HepG2 (cell line): Measurements from ENCODE around the gene EHD1. TPM values are rescaled to one million over a fixed set of nuclear protein-coding genes. Genes with fewer than 3 reads are reported as not detected.
A peak's percentile ranks its signal among the peaks of the same experiment; 100 is the strongest.

Source experiments
- ATF7-NPFF ChIP-seq: sonication (generic); formaldehyde crosslinking; IDR thresholded peaks from 2 replicates; pipeline ENCODE4 v1.8.1; 2023; ENCODE audit warnings: mild to moderate bottlenecking, low read depth, missing genetic modification reagents, moderate library complexity
- CBX5 ChIP-seq: sonication (generic); formaldehyde crosslinking; IDR thresholded peaks from 2 replicates; pipeline ENCODE4 v1.4.0; 2020; ENCODE audit warnings: missing genetic modification reagents, borderline replicate concordance
- CCAR2 ChIP-seq: fragments of 200-400 bp; formaldehyde crosslinking; optimal IDR thresholded peaks from 2 replicates; pipeline ENCODE3; 2018; ENCODE audit warnings: low read depth, mild to moderate bottlenecking, low read length, moderate library complexity
- DMAP1 ChIP-seq: IDR thresholded peaks from 2 replicates; pipeline ENCODE4 v1.6.1; 2016
- KDM5A ChIP-seq: fragments of 200-600 bp; sonication (generic); IDR thresholded peaks from 2 replicates; pipeline ENCODE4 v1.7.0; 2018; ENCODE audit warnings: antibody characterized with exemption, mild to moderate bottlenecking, low read length, borderline replicate concordance
- KMT2A ChIP-seq: sonication (generic); formaldehyde crosslinking; IDR thresholded peaks from 2 replicates; pipeline ENCODE4 v1.4.0; 2020; ENCODE audit warnings: missing genetic modification reagents
- MAF1 ChIP-seq: sonication (generic); formaldehyde crosslinking; IDR thresholded peaks from 2 replicates; pipeline ENCODE4 v1.5.0; 2020; ENCODE audit warnings: missing genetic modification reagents, borderline replicate concordance
- MED8 ChIP-seq: sonication (generic); formaldehyde crosslinking; IDR thresholded peaks from 2 replicates; pipeline ENCODE4 v1.8.1; 2023; ENCODE audit warnings: mild to moderate bottlenecking, missing genetic modification reagents; ENCODE audit not compliant: insufficient replicate concordance
- NAIF1 ChIP-seq: sonication (generic); formaldehyde crosslinking; IDR thresholded peaks from 2 replicates; pipeline ENCODE4 v1.5.0; 2020; ENCODE audit warnings: mild to moderate bottlenecking, missing genetic modification reagents, borderline replicate concordance
- PLRG1 ChIP-seq: fragments of 450-650 bp; conservative IDR thresholded peaks from 2 replicates; pipeline ENCODE4 v1.6.1; 2016
- RNF2 ChIP-seq: fragments of 450-650 bp; conservative IDR thresholded peaks from 2 replicates; pipeline ENCODE4 v1.6.1; 2016; ENCODE audit warnings: low read depth
- TEAD2 ChIP-seq: sonication (generic); formaldehyde crosslinking; IDR thresholded peaks from 2 replicates; pipeline ENCODE4 v1.9.0; 2021; ENCODE audit warnings: missing genetic modification reagents
- TGIF2 ChIP-seq: IDR thresholded peaks from 2 replicates; pipeline ENCODE4 v1.6.1; 2016; ENCODE audit warnings: control low read depth, missing compliant biosample characterization
- ZNF230 ChIP-seq: sonication (generic); formaldehyde crosslinking; IDR thresholded peaks from 2 replicates; pipeline ENCODE4 v1.4.0; 2020; ENCODE audit warnings: mild to moderate bottlenecking, missing genetic modification reagents
- ZNF430 ChIP-seq: sonication (generic); formaldehyde crosslinking; IDR thresholded peaks from 2 replicates; pipeline ENCODE4 v1.9.0; 2021; ENCODE audit warnings: mild to moderate bottlenecking, missing genetic modification reagents
- ZNF549 ChIP-seq: sonication (generic); formaldehyde crosslinking; IDR thresholded peaks from 2 replicates; pipeline ENCODE4 v1.5.0; 2020; ENCODE audit warnings: missing genetic modification reagents
- ZNF572 ChIP-seq: sonication (generic); formaldehyde crosslinking; IDR thresholded peaks from 2 replicates; pipeline ENCODE4 v1.5.1; 2020; ENCODE audit warnings: mild to moderate bottlenecking, missing genetic modification reagents
- ZNF747 ChIP-seq: sonication (generic); formaldehyde crosslinking; IDR thresholded peaks from 2 replicates; pipeline ENCODE4 v1.8.1; 2023; ENCODE audit warnings: missing genetic modification reagents, mild to moderate bottlenecking, borderline replicate concordance
- ZNF775 ChIP-seq: sonication (generic); formaldehyde crosslinking; IDR thresholded peaks from 2 replicates; pipeline ENCODE4 v1.4.0; 2020; ENCODE audit warnings: missing genetic modification reagents, mild to moderate bottlenecking, moderate library complexity, borderline replicate concordance
- polyA plus RNA-seq, 8 experiments: library from polyadenylated mRNA; depleted of rRNA in 3 of 8; stranded (reverse) in 7 of 8; unstranded in 1 of 8; fragments of >200 nt; fragmentation: Illumina TruSeq in 4 of 8; extraction: Trizol in 4 of 8; gene quantifications; 2 replicates each; pipeline versions ENCODE4 v1.2.1 to v1.2.3, GENCODE V29; 2011 to 2016; ENCODE audit warnings: low read depth in 4 of 8, missing spikeins in 1 of 8, mixed read lengths in 1 of 8; ENCODE audit not compliant: insufficient read depth in 1 of 8
- total RNA-seq, 5 experiments: library from RNA; depleted of rRNA; stranded (reverse); fragments of >200 nt; fragmentation: Illumina TruSeq; extraction: Trizol; gene quantifications; 2 replicates each; pipeline ENCODE4 v1.2.3, GENCODE V29; 2016; ENCODE audit warnings: low read depth in 1 of 5
- TF ChIP-seq, protein P1 (sequence below): sonication (generic); formaldehyde crosslinking; IDR thresholded peaks from 2 replicates; pipeline ENCODE4 v1.8.1; 2023; ENCODE audit warnings: mild to moderate bottlenecking, missing genetic modification reagents
- TF ChIP-seq, protein P2 (sequence below): sonication (generic); formaldehyde crosslinking; conservative IDR thresholded peaks from 2 replicates; pipeline ENCODE4 v1.8.0; 2022; ENCODE audit warnings: missing genetic modification reagents
- TF ChIP-seq, protein P3 (sequence below): sonication (generic); formaldehyde crosslinking; IDR thresholded peaks from 2 replicates; pipeline ENCODE4 v1.5.0; 2020; ENCODE audit warnings: missing genetic modification reagents
- TF ChIP-seq, protein P4 (sequence below): sonication (generic); formaldehyde crosslinking; IDR thresholded peaks from 2 replicates; pipeline ENCODE4 v1.5.0; 2020; ENCODE audit warnings: mild to moderate bottlenecking, missing genetic modification reagents

EHD1 gene
- total and polyA plus RNA-seq, 2 of the 13 experiments (the other 11 are each of a cell fraction or from before 2014, with no cell fraction given), result 23.6 to 26.6 TPM

GRCh38 chr11:64843686-64844329, 34.6 kb downstream of the EHD1 start (continued):
- TF ChIP-seq CCAR2, result no peak
- TF ChIP-seq ZNF572 (CRISPR knock-in tag), result no peak
- no peak for TF ChIP-seq MAF1
- TF ChIP-seq, protein P1, sequence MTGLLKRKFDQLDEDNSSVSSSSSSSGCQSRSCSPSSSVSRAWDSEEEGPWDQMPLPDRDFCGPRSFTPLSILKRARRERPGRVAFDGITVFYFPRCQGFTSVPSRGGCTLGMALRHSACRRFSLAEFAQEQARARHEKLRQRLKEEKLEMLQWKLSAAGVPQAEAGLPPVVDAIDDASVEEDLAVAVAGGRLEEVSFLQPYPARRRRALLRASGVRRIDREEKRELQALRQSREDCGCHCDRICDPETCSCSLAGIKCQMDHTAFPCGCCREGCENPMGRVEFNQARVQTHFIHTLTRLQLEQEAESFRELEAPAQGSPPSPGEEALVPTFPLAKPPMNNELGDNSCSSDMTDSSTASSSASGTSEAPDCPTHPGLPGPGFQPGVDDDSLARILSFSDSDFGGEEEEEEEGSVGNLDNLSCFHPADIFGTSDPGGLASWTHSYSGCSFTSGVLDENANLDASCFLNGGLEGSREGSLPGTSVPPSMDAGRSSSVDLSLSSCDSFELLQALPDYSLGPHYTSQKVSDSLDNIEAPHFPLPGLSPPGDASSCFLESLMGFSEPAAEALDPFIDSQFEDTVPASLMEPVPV, result no peak
- no peak for TF ChIP-seq KMT2A (CRISPR knock-in tag)
- 0 out of 2 replicates have a peak, but pooled peaks have one; percentile 21 for TF ChIP-seq DMAP1
- no peak for TF ChIP-seq ATF7-NPFF
- TF ChIP-seq, protein P2, sequence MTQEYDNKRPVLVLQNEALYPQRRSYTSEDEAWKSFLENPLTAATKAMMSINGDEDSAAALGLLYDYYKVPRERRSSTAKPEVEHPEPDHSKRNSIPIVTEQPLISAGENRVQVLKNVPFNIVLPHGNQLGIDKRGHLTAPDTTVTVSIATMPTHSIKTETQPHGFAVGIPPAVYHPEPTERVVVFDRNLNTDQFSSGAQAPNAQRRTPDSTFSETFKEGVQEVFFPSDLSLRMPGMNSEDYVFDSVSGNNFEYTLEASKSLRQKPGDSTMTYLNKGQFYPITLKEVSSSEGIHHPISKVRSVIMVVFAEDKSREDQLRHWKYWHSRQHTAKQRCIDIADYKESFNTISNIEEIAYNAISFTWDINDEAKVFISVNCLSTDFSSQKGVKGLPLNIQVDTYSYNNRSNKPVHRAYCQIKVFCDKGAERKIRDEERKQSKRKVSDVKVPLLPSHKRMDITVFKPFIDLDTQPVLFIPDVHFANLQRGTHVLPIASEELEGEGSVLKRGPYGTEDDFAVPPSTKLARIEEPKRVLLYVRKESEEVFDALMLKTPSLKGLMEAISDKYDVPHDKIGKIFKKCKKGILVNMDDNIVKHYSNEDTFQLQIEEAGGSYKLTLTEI (CRISPR knock-in tag), result no peak
- no peak for TF ChIP-seq TEAD2
- TF ChIP-seq, protein P3, sequence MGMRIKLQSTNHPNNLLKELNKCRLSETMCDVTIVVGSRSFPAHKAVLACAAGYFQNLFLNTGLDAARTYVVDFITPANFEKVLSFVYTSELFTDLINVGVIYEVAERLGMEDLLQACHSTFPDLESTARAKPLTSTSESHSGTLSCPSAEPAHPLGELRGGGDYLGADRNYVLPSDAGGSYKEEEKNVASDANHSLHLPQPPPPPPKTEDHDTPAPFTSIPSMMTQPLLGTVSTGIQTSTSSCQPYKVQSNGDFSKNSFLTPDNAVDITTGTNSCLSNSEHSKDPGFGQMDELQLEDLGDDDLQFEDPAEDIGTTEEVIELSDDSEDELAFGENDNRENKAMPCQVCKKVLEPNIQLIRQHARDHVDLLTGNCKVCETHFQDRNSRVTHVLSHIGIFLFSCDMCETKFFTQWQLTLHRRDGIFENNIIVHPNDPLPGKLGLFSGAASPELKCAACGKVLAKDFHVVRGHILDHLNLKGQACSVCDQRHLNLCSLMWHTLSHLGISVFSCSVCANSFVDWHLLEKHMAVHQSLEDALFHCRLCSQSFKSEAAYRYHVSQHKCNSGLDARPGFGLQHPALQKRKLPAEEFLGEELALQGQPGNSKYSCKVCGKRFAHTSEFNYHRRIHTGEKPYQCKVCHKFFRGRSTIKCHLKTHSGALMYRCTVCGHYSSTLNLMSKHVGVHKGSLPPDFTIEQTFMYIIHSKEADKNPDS (CRISPR knock-in tag), result 0 out of 2 replicates have a peak, but pooled peaks have one; percentile 56
- no peak for TF ChIP-seq ZNF775 (CRISPR knock-in tag)
- 0 out of 2 replicates have a peak, but pooled peaks have one; percentile 30 for TF ChIP-seq ZNF747 (CRISPR knock-in tag)
- no peak for TF ChIP-seq PLRG1
- no peak for TF ChIP-seq KDM5A
- TF ChIP-seq MED8 (CRISPR knock-in tag), result no peak
- no peak for TF ChIP-seq ZNF230
- TF ChIP-seq RNF2, result no peak
- TF ChIP-seq NAIF1 (CRISPR knock-in tag), result no peak
- TF ChIP-seq CBX5 (CRISPR knock-in tag), result no peak
- no peak for TF ChIP-seq ZNF549 (CRISPR knock-in tag)
- TF ChIP-seq, protein P4, sequence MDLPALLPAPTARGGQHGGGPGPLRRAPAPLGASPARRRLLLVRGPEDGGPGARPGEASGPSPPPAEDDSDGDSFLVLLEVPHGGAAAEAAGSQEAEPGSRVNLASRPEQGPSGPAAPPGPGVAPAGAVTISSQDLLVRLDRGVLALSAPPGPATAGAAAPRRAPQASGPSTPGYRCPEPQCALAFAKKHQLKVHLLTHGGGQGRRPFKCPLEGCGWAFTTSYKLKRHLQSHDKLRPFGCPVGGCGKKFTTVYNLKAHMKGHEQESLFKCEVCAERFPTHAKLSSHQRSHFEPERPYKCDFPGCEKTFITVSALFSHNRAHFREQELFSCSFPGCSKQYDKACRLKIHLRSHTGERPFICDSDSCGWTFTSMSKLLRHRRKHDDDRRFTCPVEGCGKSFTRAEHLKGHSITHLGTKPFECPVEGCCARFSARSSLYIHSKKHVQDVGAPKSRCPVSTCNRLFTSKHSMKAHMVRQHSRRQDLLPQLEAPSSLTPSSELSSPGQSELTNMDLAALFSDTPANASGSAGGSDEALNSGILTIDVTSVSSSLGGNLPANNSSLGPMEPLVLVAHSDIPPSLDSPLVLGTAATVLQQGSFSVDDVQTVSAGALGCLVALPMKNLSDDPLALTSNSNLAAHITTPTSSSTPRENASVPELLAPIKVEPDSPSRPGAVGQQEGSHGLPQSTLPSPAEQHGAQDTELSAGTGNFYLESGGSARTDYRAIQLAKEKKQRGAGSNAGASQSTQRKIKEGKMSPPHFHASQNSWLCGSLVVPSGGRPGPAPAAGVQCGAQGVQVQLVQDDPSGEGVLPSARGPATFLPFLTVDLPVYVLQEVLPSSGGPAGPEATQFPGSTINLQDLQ (CRISPR knock-in tag), result no peak
- TF ChIP-seq TGIF2 (CRISPR knock-in tag), result 0 out of 2 replicates have a peak, but pooled peaks have one; percentile 29
- TF ChIP-seq ZNF430 (CRISPR knock-in tag), result peak; percentile 64; the same call in 1 of the 2 replicates
